GM23248 (cell line): ENCODE data around the gene SLC25A4. TPM values are rescaled to one million over a fixed set of nuclear protein-coding genes. Genes with fewer than 3 reads are reported as not detected.

ENCODE experiments used
- DNase-seq: peaks from one replicate; pipeline ENCODE4 v3.0.0-alpha.2; 2015
- H2AFZ ChIP-seq: fragments of 200-600 bp; sonication (generic); 2 replicates; pipeline ENCODE4 v1.6.1; 2016; ENCODE audit warnings: antibody characterized with exemption
- H3F3A ChIP-seq: fragments of 200-600 bp; sonication (generic); 2 replicates; pipeline ENCODE4 v1.6.1; 2016; ENCODE audit warnings: mild to moderate bottlenecking, antibody characterized with exemption, mixed run types; ENCODE audit not compliant: insufficient read depth
- H3K27ac ChIP-seq: fragments of 200-600 bp; sonication (generic); 2 replicates; pipeline ENCODE4 v1.5.1; 2016; ENCODE audit warnings: mild to moderate bottlenecking
- H3K27me3 ChIP-seq: fragments of 200-600 bp; sonication (generic); replicated peaks from 2 replicates; pipeline ENCODE4 v1.6.1; 2016; ENCODE audit warnings: mild to moderate bottlenecking; ENCODE audit not compliant: insufficient read depth
- H3K36me3 ChIP-seq: fragments of 200-600 bp; sonication (generic); 2 replicates; pipeline ENCODE4 v1.6.1; 2016; ENCODE audit warnings: low read depth, mild to moderate bottlenecking
- H3K4me1 ChIP-seq: fragments of 200-600 bp; sonication (generic); 2 replicates; pipeline ENCODE4 v1.6.1; 2016; ENCODE audit warnings: mild to moderate bottlenecking; ENCODE audit not compliant: insufficient read depth
- H3K4me2 ChIP-seq: fragments of 200-600 bp; sonication (generic); one replicate; pipeline ENCODE4 v1.6.1; 2016; ENCODE audit warnings: mild to moderate bottlenecking; ENCODE audit not compliant: unreplicated experiment
- H3K4me3 ChIP-seq: fragments of 200-600 bp; sonication (generic); 2 replicates; pipeline ENCODE4 v1.5.1; 2016; ENCODE audit warnings: mild to moderate bottlenecking
- H3K79me2 ChIP-seq: fragments of 200-600 bp; sonication (generic); 2 replicates; pipeline ENCODE4 v1.6.1; 2016; ENCODE audit warnings: mild to moderate bottlenecking; ENCODE audit not compliant: insufficient read depth
- H3K9ac ChIP-seq: fragments of 200-600 bp; sonication (generic); 2 replicates; pipeline ENCODE4 v1.6.1; 2016; ENCODE audit warnings: mild to moderate bottlenecking
- H3K9me2 ChIP-seq: fragments of 200-600 bp; sonication (generic); 2 replicates; pipeline ENCODE4 v1.6.1; 2016; ENCODE audit warnings: mixed run types, mild to moderate bottlenecking, moderate library complexity; ENCODE audit not compliant: insufficient read depth
- H3K9me3 ChIP-seq: fragments of 200-600 bp; sonication (generic); one replicate; pipeline ENCODE4 v1.6.1; 2017; ENCODE audit warnings: low read depth
- H4K20me1 ChIP-seq: fragments of 200-600 bp; sonication (generic); 2 replicates; pipeline ENCODE4 v1.6.0; 2016; ENCODE audit not compliant: insufficient read depth
- EZH2 ChIP-seq: fragments of 200-600 bp; sonication (generic); IDR thresholded peaks from 2 replicates; pipeline ENCODE4 v1.6.1; 2018; ENCODE audit warnings: antibody characterized with exemption, mild to moderate bottlenecking; ENCODE audit not compliant: insufficient read depth, poor library complexity, severe bottlenecking
- EZH2phosphoT487 ChIP-seq: fragments of 200-600 bp; sonication (generic); IDR thresholded peaks from 2 replicates; pipeline ENCODE4 v1.6.1; 2018; ENCODE audit warnings: antibody characterized with exemption, moderate library complexity, mild to moderate bottlenecking, low read depth; ENCODE audit not compliant: insufficient read depth
- WGBS, 2 experiments: methylation state at CpG; one replicate each; pipeline ENCODE4 v1.1.6; 2015 to 2017; ENCODE audit warnings: low lambda C conversion rate in 2 of 2, low coverage in 1 of 2; ENCODE audit errors: missing lambda C conversion rate in 2 of 2; 5-methylcytosine and 5-hydroxymethylcytosine counted together
- in situ Hi-C: fragments of 300-500 bp; cut with MboI; formaldehyde crosslinking; loops from 2 replicates; pipeline ENCODE4 v1.15.0; 2020
- polyA plus RNA-seq: library from polyadenylated mRNA; unstranded; fragments of >200 nt; fragmentation: Nextera tagmentation; extraction: Ambion mirVana; gene quantifications from 2 replicates; pipeline ENCODE4 v1.2.1, GENCODE V29; 2016
- total RNA-seq: library from RNA; depleted of rRNA; stranded (reverse); fragments of >200 nt; shearing (Covaris generic); gene quantifications from 2 replicates; pipeline ENCODE4 v1.2.3, GENCODE V29; 2014

Gene SLC25A4
- total and polyA plus RNA-seq, 2 experiments from 2014 or later: 6.5 to 28.1 TPM

- in situ Hi-C loops: no loop called here
- no peak overlapping the region for H3K4me3 ChIP-seq
- H4K20me1 ChIP-seq: no peaks in the 10 kb centered on the region
- H3F3A ChIP-seq: no peaks in the 10 kb centered on the region
- H3K4me2 ChIP-seq: no peak overlapping the region
- H3K9ac ChIP-seq: no peak overlapping the region
- no peaks in the 10 kb centered on the region for H3K9me3 ChIP-seq
- WGBS, 2 experiments: 62 to 67% methylated on average over 6 of the region's 6 CpGs
- H3K27me3 ChIP-seq: no peaks in the 10 kb centered on the region
- H3K9me2 ChIP-seq: no peaks in the 10 kb centered on the region
- no peak overlapping the region for H3K27ac ChIP-seq
- TF ChIP-seq EZH2phosphoT487: no peak
- no peak for TF ChIP-seq EZH2
- H2AFZ ChIP-seq: no peak overlapping the region
- no peak for DNase-seq
- no peaks in the 10 kb centered on the region; the same call in 1 of the 2 replicates for H3K4me1 ChIP-seq
- no peaks in the 10 kb centered on the region for H3K36me3 ChIP-seq
- no peaks in the 10 kb centered on the region for H3K79me2 ChIP-seq
Measured at GRCh38 chr4:185139736-185140135, 3.3 kb upstream of the SLC25A4 start.

GRCh38 chr4:185141777-185142176 lies 1.3 kb upstream of the SLC25A4 start:
- no peak overlapping the region for H2AFZ ChIP-seq
- no peaks in the 10 kb centered on the region for H3K27me3 ChIP-seq
- H4K20me1 ChIP-seq: no peaks in the 10 kb centered on the region
- no peaks in the 10 kb centered on the region for H3K9me3 ChIP-seq
- H3K4me2 ChIP-seq: no peak overlapping the region
- WGBS, 2 experiments: 79 to 86% methylated on average over 6 of the region's 6 CpGs
- TF ChIP-seq EZH2phosphoT487 (no peak), EZH2 (no peak)
- H3K79me2 ChIP-seq: no peaks in the 10 kb centered on the region
- no peak overlapping the region for H3K9ac ChIP-seq
- no peaks in the 10 kb centered on the region for H3F3A ChIP-seq
- in situ Hi-C loops: no loop called here
- H3K4me1 ChIP-seq: no peaks in the 10 kb centered on the region; the same call in 1 of the 2 replicates
- no peaks in the 10 kb centered on the region for H3K36me3 ChIP-seq
- no peak overlapping the region for H3K4me3 ChIP-seq
- DNase-seq: no peak
- H3K27ac ChIP-seq: no peak overlapping the region
- H3K9me2 ChIP-seq: no peaks in the 10 kb centered on the region

GRCh38 chr4:185142564-185142911 lies 528 bp upstream of the SLC25A4 start:
- Histone ChIP-seq H3K36me3 (no peaks in the 10 kb centered on the region), H3K9me2 (no peaks in the 10 kb centered on the region), H3K4me3 (peak overlapping the region; percentile 90), H3K4me2 (peak overlapping the region; percentile 77), H2AFZ (peak overlapping the region; percentile 91), H3K9me3 (no peaks in the 10 kb centered on the region), H3K9ac (peak overlapping the region; percentile 65; the same call in 1 of the 2 replicates), H3F3A (no peaks in the 10 kb centered on the region), H3K27ac (no peak overlapping the region), H3K79me2 (no peaks in the 10 kb centered on the region), H3K4me1 (no peaks in the 10 kb centered on the region; the same call in 1 of the 2 replicates), H3K27me3 (no peaks in the 10 kb centered on the region), H4K20me1 (no peaks in the 10 kb centered on the region)
- in situ Hi-C loops: no loop called here
- no peak for TF ChIP-seq EZH2phosphoT487
- no peak for TF ChIP-seq EZH2
- no peak for DNase-seq
- 20 to 21% methylated on average over 11 of the region's 11 CpGs for WGBS, 2 experiments

DNA sequence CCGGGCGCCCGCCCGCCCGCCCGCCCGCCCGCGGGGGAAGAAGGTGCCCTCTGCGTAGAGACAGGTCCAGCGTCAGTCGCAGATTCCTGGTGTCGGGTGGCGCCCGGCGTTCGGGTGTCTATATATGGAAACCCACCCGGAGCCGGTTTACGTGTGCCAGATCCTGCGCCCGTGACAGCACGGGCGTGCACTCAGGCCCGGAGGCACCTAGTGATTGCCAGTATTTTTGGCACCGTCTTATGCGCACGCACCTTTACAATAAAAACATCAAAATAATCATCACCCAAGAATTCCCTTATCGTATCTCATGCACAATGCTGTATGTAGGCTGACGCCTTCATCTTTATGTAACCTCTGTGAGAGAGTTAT lies 519 bp downstream of the SLC25A4 start:
- Histone ChIP-seq H4K20me1 (no peaks in the 10 kb centered on the region), H3K27ac (no peak overlapping the region), H3F3A (no peaks in the 10 kb centered on the region), H3K36me3 (no peaks in the 10 kb centered on the region), H2AFZ (peak overlapping the region; percentile 79), H3K9me3 (no peaks in the 10 kb centered on the region), H3K4me3 (peak overlapping the region; percentile 90), H3K4me1 (no peaks in the 10 kb centered on the region; the same call in 1 of the 2 replicates), H3K27me3 (no peaks in the 10 kb centered on the region), H3K9me2 (no peaks in the 10 kb centered on the region), H3K9ac (peak overlapping the region; percentile 65), H3K79me2 (no peaks in the 10 kb centered on the region), H3K4me2 (peak overlapping the region; percentile 53)
- in situ Hi-C loops: no loop called here
- 5 to 6% methylated on average over 17 to 21 of the region's 30 CpGs for WGBS, 2 experiments
- peak; percentile 55 for DNase-seq
- TF ChIP-seq EZH2 (no peak), EZH2phosphoT487 (no peak)

- Histone ChIP-seq H3K4me3 (no peak overlapping the region), H3F3A (no peaks in the 10 kb centered on the region), H3K9me2 (no peaks in the 10 kb centered on the region), H3K4me1 (no peaks in the 10 kb centered on the region; the same call in 1 of the 2 replicates), H3K9me3 (no peaks in the 10 kb centered on the region), H3K9ac (no peak overlapping the region), H3K79me2 (no peaks in the 10 kb centered on the region), H2AFZ (no peak overlapping the region), H4K20me1 (no peaks in the 10 kb centered on the region), H3K27ac (no peak overlapping the region), H3K36me3 (no peaks in the 10 kb centered on the region), H3K4me2 (no peak overlapping the region), H3K27me3 (no peaks in the 10 kb centered on the region)
- WGBS, 2 experiments: 94 to 95% methylated on average over 16 of the region's 16 CpGs
- in situ Hi-C loops: no loop called here
- no peak for DNase-seq
- TF ChIP-seq EZH2phosphoT487: no peak
- TF ChIP-seq EZH2: no peak
Measured at GRCh38 chr4:185144601-185145240, 1.7 kb downstream of the SLC25A4 start.
